H1 (cell line): ENCODE data around the gene UVRAG. TPM values are rescaled to one million over a fixed set of nuclear protein-coding genes. Genes with fewer than 3 reads are reported as not detected.

Source experiments
- CTCF ChIA-PET: fragments of 300-600 bp; sonication (Branson Sonifier 250); formaldehyde crosslinking; loops from one replicate; lab custom pipeline; 2021; ENCODE audit not compliant: partially characterized antibody; lab: Charles Lee
- POLR2A ChIA-PET: fragments of 300-600 bp; sonication (Branson Sonifier 250); formaldehyde crosslinking; loops from one replicate; lab custom pipeline; 2021; ENCODE audit warnings: inconsistent platforms; ENCODE audit not compliant: partially characterized antibody; lab: Charles Lee
- DNase-seq, 2 experiments: peaks; one replicate each; pipeline versions ENCODE4 v3.0.0 to v3.0.0-alpha.2; 2010 to 2022; ENCODE audit warnings: low spot score in 2 of 2, low read depth in 1 of 2, mixed read lengths in 1 of 2
- FAIRE-seq: peaks from 2 replicates; lab custom pipeline; 2011; peaks lifted over from hg19 to GRCh38; lab: Jason Lieb, UNC
- H2AFZ ChIP-seq: 2 replicates; pipeline ENCODE4 v1.8.1; 2012; ENCODE audit warnings: low read length, inconsistent platforms
- H2AK5ac ChIP-seq: 2 replicates; pipeline ENCODE4 v1.6.1; 2013; ENCODE audit warnings: low read depth, low read length
- H2BK120ac ChIP-seq: replicated peaks from 2 replicates; pipeline ENCODE3; 2013; ENCODE audit warnings: low read depth, low read length, inconsistent platforms
- H2BK12ac ChIP-seq: 2 replicates; pipeline ENCODE4 v1.6.1; 2013; ENCODE audit warnings: low read depth, low read length
- H2BK15ac ChIP-seq: 2 replicates; pipeline ENCODE4 v1.6.1; 2013; ENCODE audit warnings: low read length
- H2BK20ac ChIP-seq: 2 replicates; pipeline ENCODE4 v1.6.1; 2013; ENCODE audit warnings: low read length
- H2BK5ac ChIP-seq: 2 replicates; pipeline ENCODE4 v1.6.1; 2013; ENCODE audit warnings: low read depth, low read length
- H3K14ac ChIP-seq: 2 replicates; pipeline ENCODE4 v1.6.1; 2013; ENCODE audit warnings: inconsistent platforms; ENCODE audit not compliant: insufficient read length
- H3K18ac ChIP-seq: 2 replicates; pipeline ENCODE4 v1.6.1; 2013; ENCODE audit warnings: low read length; ENCODE audit errors: extremely low read depth
- H3K23ac ChIP-seq: 2 replicates; pipeline ENCODE4 v1.6.1; 2013; ENCODE audit warnings: inconsistent platforms; ENCODE audit not compliant: insufficient read length
- H3K23me2 ChIP-seq: 2 replicates; pipeline ENCODE4 v1.6.1; 2013; ENCODE audit warnings: low read depth, low read length
- H3K27ac ChIP-seq: 2 replicates; pipeline ENCODE4 v1.6.1; 2011; ENCODE audit warnings: low read depth, low read length, inconsistent platforms
- H3K27me3 ChIP-seq, 4 experiments: replicated peaks in 1 of 4; 1 replicate in 1 of 4; 2 replicates in 3 of 4; pipeline versions ENCODE4 v1.6.1 to v1.8.1; 2011 to 2013; ENCODE audit warnings: low read length in 3 of 4, mild to moderate bottlenecking in 3 of 4, inconsistent platforms in 2 of 4, mixed read lengths in 2 of 4, moderate library complexity in 1 of 4; ENCODE audit not compliant: control insufficient read depth in 3 of 4, insufficient read depth in 3 of 4; ENCODE audit errors: extremely low read depth in 1 of 4
- H3K36me3 ChIP-seq, 4 experiments: 2 replicates each; pipeline versions ENCODE4 v1.6.1 to v1.8.1; 2011 to 2013; ENCODE audit warnings: mild to moderate bottlenecking in 4 of 4, low read length in 3 of 4, moderate library complexity in 2 of 4, control low read depth in 1 of 4, inconsistent platforms in 1 of 4; ENCODE audit not compliant: insufficient read depth in 4 of 4, control insufficient read depth in 2 of 4
- H3K4ac ChIP-seq: replicated peaks from 2 replicates; pipeline ENCODE3; 2013; ENCODE audit warnings: low read length, low read depth, mixed read lengths, inconsistent platforms; ENCODE audit not compliant: insufficient read length
- H3K4me1 ChIP-seq, 4 experiments: replicated peaks in 1 of 4; 1 replicate in 1 of 4; 2 replicates in 3 of 4; pipeline versions ENCODE4 v1.6.1 to v1.8.1; 2011 to 2013; ENCODE audit warnings: low read length in 3 of 4, inconsistent platforms in 2 of 4, mixed read lengths in 1 of 4; ENCODE audit not compliant: insufficient read depth in 4 of 4, control insufficient read depth in 3 of 4
- H3K4me2 ChIP-seq, 2 experiments: 2 replicates each; pipeline versions ENCODE4 v1.6.1 to v1.8.1; 2011 to 2013; ENCODE audit warnings: low read depth in 2 of 2, low read length in 2 of 2, control low read depth in 1 of 2, inconsistent platforms in 1 of 2, mild to moderate bottlenecking in 1 of 2; ENCODE audit not compliant: insufficient read depth in 1 of 2
- H3K4me3 ChIP-seq, 4 experiments: fragments of 200-600, 300-600 bp in 1 of 4; sonication (generic), shearing (Covaris generic), sonication (Bioruptor Twin) in 1 of 4; 2 replicates each; pipeline versions ENCODE4 v1.5.1 to v1.8.1; 2011 to 2016; ENCODE audit warnings: low read length in 4 of 4, low read depth in 3 of 4, control low read depth in 2 of 4, inconsistent platforms in 2 of 4, mild to moderate bottlenecking in 2 of 4, mixed read lengths in 1 of 4, moderate library complexity in 1 of 4; ENCODE audit not compliant: insufficient read depth in 2 of 4; ENCODE audit errors: extremely low read depth in 1 of 4
- H3K56ac ChIP-seq: replicated peaks from 2 replicates; pipeline ENCODE3; 2013; ENCODE audit warnings: low read depth, mild to moderate bottlenecking, mixed read lengths, low read length, inconsistent platforms; ENCODE audit not compliant: insufficient read length
- H3K79me1 ChIP-seq: 2 replicates; pipeline ENCODE4 v1.6.1; 2013; ENCODE audit warnings: low read depth, low read length, control low read depth
- H3K79me2 ChIP-seq, 2 experiments: 2 replicates each; pipeline versions ENCODE4 v1.6.1 to v1.8.1; 2012 to 2013; ENCODE audit warnings: low read length in 2 of 2, mild to moderate bottlenecking in 2 of 2, inconsistent platforms in 1 of 2; ENCODE audit not compliant: insufficient read depth in 2 of 2, control insufficient read depth in 1 of 2
- H3K9ac ChIP-seq, 4 experiments: replicated peaks in 1 of 4; 1 replicate in 1 of 4; 2 replicates in 3 of 4; pipeline versions ENCODE4 v1.6.1 to v1.8.1; 2011 to 2013; ENCODE audit warnings: low read depth in 3 of 4, low read length in 3 of 4, control low read depth in 2 of 4, mild to moderate bottlenecking in 2 of 4, moderate library complexity in 2 of 4, inconsistent platforms in 1 of 4; ENCODE audit errors: extremely low read depth in 1 of 4
- H3K9me3 ChIP-seq, 2 experiments: 2 replicates each; pipeline versions ENCODE4 v1.6.1 to v1.8.1; 2012 to 2013; ENCODE audit warnings: mild to moderate bottlenecking in 2 of 2, moderate library complexity in 2 of 2, control low read depth in 1 of 2, inconsistent platforms in 1 of 2, low read depth in 1 of 2, low read length in 1 of 2, mixed read lengths in 1 of 2; ENCODE audit not compliant: insufficient read depth in 2 of 2
- H4K20me1 ChIP-seq, 2 experiments: replicated peaks in 1 of 2; 2 replicates each; pipeline versions ENCODE3 to v1.8.1; 2011 to 2013; ENCODE audit warnings: inconsistent platforms in 2 of 2, low read length in 2 of 2, mild to moderate bottlenecking in 1 of 2; ENCODE audit not compliant: insufficient read depth in 2 of 2, control insufficient read depth in 1 of 2
- H4K5ac ChIP-seq: 2 replicates; pipeline ENCODE4 v1.6.1; 2013; ENCODE audit warnings: low read length, low read depth, mixed read lengths, inconsistent platforms; ENCODE audit not compliant: insufficient read length
- H4K8ac ChIP-seq: 2 replicates; pipeline ENCODE4 v1.8.0; 2013; ENCODE audit warnings: mild to moderate bottlenecking, moderate library complexity, low read length, inconsistent platforms; ENCODE audit not compliant: insufficient read depth; ENCODE audit errors: extremely low read depth
- H4K91ac ChIP-seq: replicated peaks from 2 replicates; pipeline ENCODE3; 2013; ENCODE audit warnings: low read length, mixed read lengths, inconsistent platforms; ENCODE audit not compliant: insufficient read length
- ASH2L ChIP-seq: fragments of 200-600, 300-600 bp; sonication (generic); IDR thresholded peaks from one replicate; pipeline ENCODE4 v1.7.1; 2017; ENCODE audit warnings: low read length
- ATF2 ChIP-seq: IDR thresholded peaks from 2 replicates; pipeline ENCODE4 v1.6.1; 2012; ENCODE audit warnings: low read length, inconsistent platforms
- BCL11A ChIP-seq, 2 experiments: IDR thresholded peaks; one replicate each; pipeline ENCODE4 v1.6.1; 2011; ENCODE audit warnings: low read depth in 2 of 2, low read length in 2 of 2, mild to moderate bottlenecking in 2 of 2
- CBX5 ChIP-seq: fragments of 300-800, 300-1000 bp; sonication (generic); IDR thresholded peaks from 2 replicates; pipeline ENCODE4 v1.7.1; 2016; ENCODE audit warnings: antibody characterized with exemption, low read length, low read depth
- CBX8 ChIP-seq: fragments of 300-800, 300-1000 bp; sonication (generic); IDR thresholded peaks from 2 replicates; pipeline ENCODE4 v1.7.1; 2016; ENCODE audit warnings: low read depth, low read length, borderline replicate concordance
- CREB1 ChIP-seq: IDR thresholded peaks from 2 replicates; pipeline ENCODE4 v1.6.1; 2012; ENCODE audit warnings: inconsistent platforms
- JUN ChIP-seq: IDR thresholded peaks from 2 replicates; pipeline ENCODE4 v1.6.1; 2011; ENCODE audit warnings: low read depth, mild to moderate bottlenecking, improper control_type of control experiment, low read length
- RAD21 ChIP-seq, 2 experiments: IDR thresholded peaks in 1 of 2; conservative IDR thresholded peaks in 1 of 2; 2 replicates each; pipeline ENCODE4 v1.6.1; 2011; ENCODE audit warnings: low read depth in 2 of 2, low read length in 2 of 2, improper control_type of control experiment in 1 of 2, inconsistent platforms in 1 of 2, mild to moderate bottlenecking in 1 of 2, moderate library complexity in 1 of 2
- RNF2 ChIP-seq: fragments of 200-900, 300-1000 bp; sonication (generic); IDR thresholded peaks from 2 replicates; pipeline ENCODE4 v1.7.1; 2016; ENCODE audit warnings: borderline replicate concordance, low read depth, mild to moderate bottlenecking, antibody characterized with exemption, low read length; ENCODE audit not compliant: poor library complexity, severe bottlenecking; ENCODE audit errors: missing control alignments
- SIRT6 ChIP-seq: IDR thresholded peaks from one replicate; pipeline ENCODE4 v1.7.1; 2012; ENCODE audit warnings: low read length, inconsistent platforms
- SP4 ChIP-seq: IDR thresholded peaks from 2 replicates; pipeline ENCODE4 v1.6.1; 2012; ENCODE audit warnings: low read length, inconsistent platforms
- TAF7 ChIP-seq: optimal IDR thresholded peaks from 2 replicates; pipeline ENCODE3; 2011; ENCODE audit warnings: low read depth, mild to moderate bottlenecking, inconsistent platforms, low read length, moderate library complexity, borderline replicate concordance
- WGBS, 2 experiments: shearing (Covaris generic) in 1 of 2; methylation state at CpG; one replicate each; pipeline versions ENCODE4 v1.1.6 to v1.1.7; 2013 to 2015; ENCODE audit warnings: low lambda C conversion rate in 2 of 2, mixed read lengths in 2 of 2, inconsistent platforms in 1 of 2, low coverage in 1 of 2, missing lambda C conversion rate in 1 of 2; ENCODE audit not compliant: insufficient replicate concordance in 2 of 2, insufficient coverage in 1 of 2, insufficient read length in 1 of 2; ENCODE audit errors: extremely low coverage in 1 of 2, missing lambda C conversion rate in 1 of 2; 5-methylcytosine and 5-hydroxymethylcytosine counted together
- polyA plus RNA-seq, 7 experiments: library from polyadenylated mRNA; depleted of rRNA in 3 of 7; stranded (reverse) in 5 of 7; unstranded in 2 of 7; fragments of >200 nt in 5 of 7; fragments of 200-250 nt in 2 of 7; gene quantifications; 1 replicate in 5 of 7; 2 replicates in 1 of 7; 4 replicates in 1 of 7; pipeline versions ENCODE4 v1.2.1 to v1.2.3, GENCODE V29; 2011 to 2013; ENCODE audit warnings: missing spikeins in 2 of 7, mixed read lengths in 2 of 7
- total RNA-seq: library from RNA; stranded (reverse); fragmentation: NEBNext Ultra II Directional; extraction: Animal tissue kit (Norgen Biotek cat#: 25700); gene quantifications from 2 replicates; pipeline ENCODE4 v1.2.1, GENCODE V29; 2021

The UVRAG gene
- total and polyA plus RNA-seq, 2 of the 8 experiments (the other 6 are each of a cell fraction or from before 2014, with no cell fraction given) = 5.5 to 14.7 TPM

GRCh38 chr11:76160856-76161255 lies 345.8 kb downstream of the UVRAG start:
- WGBS, 2 experiments = 91% methylated on average over 8 of the region's 8 CpGs; no CpG with 5 or more reads in 1 of the 2 experiments
- H2BK120ac ChIP-seq = no peak overlapping the region
- H3K27ac ChIP-seq = no peak overlapping the region
- no peak overlapping the region for H2AK5ac ChIP-seq
- H3K23ac ChIP-seq = no peak overlapping the region
- H3K23me2 ChIP-seq = no peaks in the 10 kb centered on the region
- no peaks in the 10 kb centered on the region for H3K79me1 ChIP-seq
- no peak overlapping the region for H3K4ac ChIP-seq
- no peaks in the 10 kb centered on the region for H3K4me1 ChIP-seq
- H4K8ac ChIP-seq = no peak overlapping the region
- H3K9ac ChIP-seq = no peak overlapping the region
- DNase-seq = no peak
- H4K5ac ChIP-seq = no peak overlapping the region
- H2BK12ac ChIP-seq = no peak overlapping the region
- no peak overlapping the region for H3K18ac ChIP-seq
- no peak overlapping the region for H4K91ac ChIP-seq
- H2AFZ ChIP-seq = no peak overlapping the region
- no peak overlapping the region for H2BK15ac ChIP-seq
- H3K14ac ChIP-seq = no peak overlapping the region
- no peak overlapping the region for H2BK20ac ChIP-seq
- peaks cover 0 to 3% of the 10 kb centered on the region in 2 experiments for H4K20me1 ChIP-seq
- FAIRE-seq = no peak
- H3K27me3 ChIP-seq = peaks cover 5 to 19% (median 9%) of the 10 kb centered on the region in 4 experiments; a peak in 6 of 7 replicates
- no peak overlapping the region for H3K4me2 ChIP-seq
- ChIA-PET POLR2A (no interaction called here), CTCF (interaction anchor here (0.6 to 4.5 kb wide), 6 partner anchors 9 to 158 kb away, joined by 3 to 25 read pairs (median 3); no protein-coding TSS in a partner anchor)
- H3K36me3 ChIP-seq = no peaks in the 10 kb centered on the region
- H3K79me2 ChIP-seq = no peaks in the 10 kb centered on the region
- H3K56ac ChIP-seq = no peak overlapping the region
- no peak overlapping the region for H3K4me3 ChIP-seq
- no peaks in the 10 kb centered on the region for H3K9me3 ChIP-seq
- H2BK5ac ChIP-seq = no peak overlapping the region
- TF ChIP-seq CREB1 = no peak
- TF ChIP-seq TAF7 = no peak
- TF ChIP-seq RAD21 (IDR thresholded peaks at IDR 0.05 in 1 of 2, conservative IDR thresholded peaks at IDR 0.05 in 1 of 2; ENCODE audit: low read depth in 2 of 2, low read length in 2 of 2) = no peak
- TF ChIP-seq SP4 = no peak
- TF ChIP-seq CBX5 = no peak
- no peak for TF ChIP-seq SIRT6
- TF ChIP-seq JUN = no peak
- TF ChIP-seq BCL11A (IDR thresholded peaks at IDR 0.05; ENCODE audit: low read depth in 2 of 2, low read length in 2 of 2) = no peak
- TF ChIP-seq ATF2 = no peak
- TF ChIP-seq CBX8 = no peak
- TF ChIP-seq ASH2L = no peak
- no peak for TF ChIP-seq RNF2
